Right lobe of liver (tissue), 4 donors: ENCODE measurements around the gene HOXA4.

Experiments used
- POLR2A ChIP-seq: fragments of 450-650 bp; IDR thresholded peaks from one replicate; pipeline ENCODE4 v1.6.1; 2017; ENCODE audit warnings: antibody characterized with exemption, mild to moderate bottlenecking
- TF ChIP-seq, protein P1 (sequence below), 4 donors: fragments of 200-600 bp in 3 of 4; fragments of 450-650 bp in 1 of 4; IDR thresholded peaks; one replicate each; pipeline versions ENCODE4 v1.5.1 to v1.8.0; 2016 to 2022; ENCODE audit warnings: antibody characterized with exemption in 4 of 4, mild to moderate bottlenecking in 2 of 4
- donor health status: DM: no; HTN: no; CAD: no.
- donor health status: DM: no; HTN: no; CAD: no.
- donor health status: DM: no; HTN: yes; CAD: no.

DNA sequence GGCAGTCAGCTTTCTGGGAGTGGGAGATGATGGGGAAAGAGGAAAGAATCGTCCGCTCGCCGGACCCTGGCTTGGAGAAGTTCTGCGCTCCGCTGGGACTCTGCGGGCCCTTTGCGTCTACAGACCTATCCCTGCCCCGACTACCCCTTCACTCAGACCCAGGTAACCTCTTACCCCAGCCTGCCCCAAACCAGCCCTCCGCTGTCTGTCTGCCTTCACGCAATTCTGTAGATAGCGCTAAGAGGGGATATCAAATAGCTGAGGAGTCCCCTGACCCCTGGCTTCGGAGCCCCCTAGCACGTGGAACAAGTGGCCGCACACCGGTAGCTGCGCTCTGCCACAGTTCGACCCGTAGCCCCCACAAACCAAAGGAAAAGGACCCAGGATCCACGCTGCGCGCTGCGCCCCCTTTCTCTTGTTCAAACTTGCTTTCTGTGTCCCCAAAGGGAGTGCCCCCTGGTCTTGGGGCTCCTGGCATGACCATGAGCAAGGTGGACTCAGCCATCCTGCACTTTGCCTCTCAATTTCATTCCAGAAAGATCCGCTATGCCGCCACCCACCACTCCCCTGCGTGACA, 7.0 kb downstream of the HOXA4 start:
- TF ChIP-seq POLR2A = no peak
- TF ChIP-seq, protein P1, sequence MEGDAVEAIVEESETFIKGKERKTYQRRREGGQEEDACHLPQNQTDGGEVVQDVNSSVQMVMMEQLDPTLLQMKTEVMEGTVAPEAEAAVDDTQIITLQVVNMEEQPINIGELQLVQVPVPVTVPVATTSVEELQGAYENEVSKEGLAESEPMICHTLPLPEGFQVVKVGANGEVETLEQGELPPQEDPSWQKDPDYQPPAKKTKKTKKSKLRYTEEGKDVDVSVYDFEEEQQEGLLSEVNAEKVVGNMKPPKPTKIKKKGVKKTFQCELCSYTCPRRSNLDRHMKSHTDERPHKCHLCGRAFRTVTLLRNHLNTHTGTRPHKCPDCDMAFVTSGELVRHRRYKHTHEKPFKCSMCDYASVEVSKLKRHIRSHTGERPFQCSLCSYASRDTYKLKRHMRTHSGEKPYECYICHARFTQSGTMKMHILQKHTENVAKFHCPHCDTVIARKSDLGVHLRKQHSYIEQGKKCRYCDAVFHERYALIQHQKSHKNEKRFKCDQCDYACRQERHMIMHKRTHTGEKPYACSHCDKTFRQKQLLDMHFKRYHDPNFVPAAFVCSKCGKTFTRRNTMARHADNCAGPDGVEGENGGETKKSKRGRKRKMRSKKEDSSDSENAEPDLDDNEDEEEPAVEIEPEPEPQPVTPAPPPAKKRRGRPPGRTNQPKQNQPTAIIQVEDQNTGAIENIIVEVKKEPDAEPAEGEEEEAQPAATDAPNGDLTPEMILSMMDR (IDR thresholded peaks at IDR 0.05) = no peak
